GM21717 (cell line): ENCODE measurements around the gene STRN.
"Not testable (repeated sequence)": the region's sequence is repeated elsewhere in the genome, so short reads cannot be mapped to it uniquely, and the experiment has no call there.

ENCODE experiments used
- ATAC-seq: cut with Tn5 transposase; IDR thresholded peaks from one replicate; pipeline ENCODE4 v1.9.1; 2021; ENCODE audit warnings: mild to moderate bottlenecking, moderate library complexity; ENCODE audit not compliant: unreplicated experiment

Gene STRN

GRCh38 chr2:36966370-36967235, at the start of gene STRN:
STRN (minus strand) TSS chr2:36966536; CDS start chr2:36966463, 73 bp downstream.
- peak; percentile 98 for ATAC-seq

- ATAC-seq = peak; percentile 15
Observed at GRCh38 chr2:37013315-37013641, 46.9 kb upstream of the STRN start.

GRCh38 chr2:37011130-37011529, 44.8 kb upstream of the STRN start:
- ATAC-seq = peak; percentile 38

- peak; percentile 99 for ATAC-seq
Observed at GRCh38 chr2:37005118-37005868, 39.0 kb upstream of the STRN start.

- ATAC-seq = no peak
Observed at GRCh38 chr2:37000988-37001556, 34.7 kb upstream of the STRN start.

GRCh38 chr2:37000318-37000717, 34.0 kb upstream of the STRN start:
- no peak for ATAC-seq

GRCh38 chr2:36999416-36999815, 33.1 kb upstream of the STRN start:
- not testable (repeated sequence) for ATAC-seq

- ATAC-seq = no peak
Observed at GRCh38 chr2:36993841-36994620, 27.7 kb upstream of the STRN start.

- no peak for ATAC-seq
Observed at GRCh38 chr2:36988008-36988407, 21.7 kb upstream of the STRN start.

GRCh38 chr2:36982467-36982866, 16.1 kb upstream of the STRN start:
- no peak for ATAC-seq

- ATAC-seq = no peak
Observed at GRCh38 chr2:36981911-36982310, 15.6 kb upstream of the STRN start.

GRCh38 chr2:36979007-36979406, 12.7 kb upstream of the STRN start:
- not testable (repeated sequence) for ATAC-seq

GRCh38 chr2:36976065-36976464, 9.7 kb upstream of the STRN start:
- no peak for ATAC-seq

- ATAC-seq = no peak
Observed at GRCh38 chr2:36975306-36975705, 9.0 kb upstream of the STRN start.

GRCh38 chr2:36973320-36973719, 7.0 kb upstream of the STRN start:
- ATAC-seq = no peak

GRCh38 chr2:36971990-36972389, 5.7 kb upstream of the STRN start:
- ATAC-seq = no peak

- no peak for ATAC-seq
Observed at GRCh38 chr2:36967236-36967876, 1.0 kb upstream of the STRN start.

- ATAC-seq = peak; percentile 29
Observed at GRCh38 chr2:36965751-36966369, 476 bp downstream of the STRN start.

GRCh38 chr2:36965206-36965605, 1.1 kb downstream of the STRN start:
- no peak for ATAC-seq

- no peak for ATAC-seq
Observed at GRCh38 chr2:36964496-36965058, 1.8 kb downstream of the STRN start.
